ENCODE results near the gene HES5.

DNA sequence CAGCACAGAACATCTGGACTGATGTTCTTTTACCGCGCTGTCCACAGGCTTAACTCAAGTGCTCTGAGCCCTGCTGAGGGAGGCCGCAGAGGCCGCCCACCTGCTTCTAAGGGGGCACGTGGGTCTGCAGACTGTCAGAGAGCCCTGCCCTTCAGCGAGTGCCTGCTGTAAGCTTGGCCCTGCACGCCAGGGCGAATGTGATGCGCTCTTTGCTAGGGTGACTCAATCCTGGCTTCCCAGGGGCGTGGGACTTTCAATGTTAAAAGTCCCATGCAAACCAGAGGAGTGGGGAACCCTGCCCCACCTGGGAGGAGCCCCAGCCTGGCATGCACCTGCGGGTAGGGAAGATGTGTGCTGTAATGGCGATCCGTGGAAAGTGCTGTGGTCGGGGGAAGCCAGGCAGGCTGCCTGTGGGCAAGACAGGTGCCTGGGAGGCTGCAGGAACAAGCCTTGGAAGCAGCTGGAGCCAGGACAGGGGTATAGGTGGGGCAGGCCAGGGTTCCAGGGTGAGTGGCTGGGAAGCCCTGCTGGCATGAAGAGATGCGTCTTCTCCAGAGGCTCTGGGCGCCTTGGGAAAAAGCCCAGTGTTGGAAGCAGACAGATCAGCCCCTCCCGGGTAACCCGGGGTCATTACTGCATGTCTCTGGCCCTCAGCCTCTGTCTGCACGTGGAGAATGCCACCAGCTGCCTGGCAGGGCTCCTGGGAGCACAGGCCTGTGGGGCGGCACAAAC is 3.1 kb downstream of the HES5 start:
- TF ChIP-seq CTCF (IDR thresholded peaks at IDR 0.05) (no peak), POLR2A (IDR thresholded peaks at IDR 0.05) (no peak)

Data from uterus (tissue), 2 donors.